AG04450 (cell line): ENCODE results near the gene CHRNA9. TPM values are rescaled to one million over a fixed set of nuclear protein-coding genes. Genes with fewer than 3 reads are reported as not detected.

Experiments used
- CTCF ChIA-PET: fragments of 300-600, 350-600 bp; formaldehyde crosslinking; extraction: SDS; loops from one replicate; lab custom pipeline; 2022; ENCODE audit warnings: antibody characterized with exemption, inconsistent platforms; lab: Charles Lee
- POLR2A ChIA-PET: fragments of 350-600 bp; formaldehyde crosslinking; extraction: SDS; loops from one replicate; lab custom pipeline; 2021; ENCODE audit warnings: antibody characterized with exemption, inconsistent platforms; lab: Yijun Ruan, JAX
- DNase-seq: peaks from one replicate; pipeline ENCODE4 v3.0.0-alpha.2; 2011; ENCODE audit warnings: low read depth, low spot score
- H3K27ac ChIP-seq: one replicate; pipeline ENCODE4 v1.5.1; 2012; ENCODE audit warnings: low read depth, low read length, control low read depth
- H3K27me3 ChIP-seq: one replicate; pipeline ENCODE4 v1.6.0; 2012; ENCODE audit warnings: low read length; ENCODE audit not compliant: control insufficient read depth, insufficient read depth
- H3K4me3 ChIP-seq: 2 replicates; pipeline ENCODE4 v1.5.1; 2011; ENCODE audit warnings: mild to moderate bottlenecking, low read depth, low read length, control low read depth
- H3K9me3 ChIP-seq: 2 replicates; pipeline ENCODE4 v1.5.1; 2012; ENCODE audit warnings: low read length; ENCODE audit not compliant: control insufficient read depth, insufficient read depth
- polyA plus RNA-seq: library from polyadenylated mRNA; depleted of rRNA; stranded (reverse); fragments of >200 nt; gene quantifications from 2 replicates; pipeline ENCODE4 v1.2.3, GENCODE V29; 2011
- TF ChIP-seq, protein P1 (sequence below): IDR thresholded peaks from 2 replicates; pipeline ENCODE4 v1.5.1; 2011; ENCODE audit warnings: low read depth, low read length, control low read depth, inconsistent platforms

CHRNA9 gene
- polyA plus RNA-seq, 1 experiment: 0.07 TPM

GRCh38 chr4:40328383-40328782 is 6.8 kb upstream of the CHRNA9 start:
- Histone ChIP-seq H3K27me3 (no peaks in the 10 kb centered on the region), H3K9me3 (no peaks in the 10 kb centered on the region), H3K4me3 (no peak overlapping the region), H3K27ac (no peak overlapping the region)
- TF ChIP-seq, protein P1, sequence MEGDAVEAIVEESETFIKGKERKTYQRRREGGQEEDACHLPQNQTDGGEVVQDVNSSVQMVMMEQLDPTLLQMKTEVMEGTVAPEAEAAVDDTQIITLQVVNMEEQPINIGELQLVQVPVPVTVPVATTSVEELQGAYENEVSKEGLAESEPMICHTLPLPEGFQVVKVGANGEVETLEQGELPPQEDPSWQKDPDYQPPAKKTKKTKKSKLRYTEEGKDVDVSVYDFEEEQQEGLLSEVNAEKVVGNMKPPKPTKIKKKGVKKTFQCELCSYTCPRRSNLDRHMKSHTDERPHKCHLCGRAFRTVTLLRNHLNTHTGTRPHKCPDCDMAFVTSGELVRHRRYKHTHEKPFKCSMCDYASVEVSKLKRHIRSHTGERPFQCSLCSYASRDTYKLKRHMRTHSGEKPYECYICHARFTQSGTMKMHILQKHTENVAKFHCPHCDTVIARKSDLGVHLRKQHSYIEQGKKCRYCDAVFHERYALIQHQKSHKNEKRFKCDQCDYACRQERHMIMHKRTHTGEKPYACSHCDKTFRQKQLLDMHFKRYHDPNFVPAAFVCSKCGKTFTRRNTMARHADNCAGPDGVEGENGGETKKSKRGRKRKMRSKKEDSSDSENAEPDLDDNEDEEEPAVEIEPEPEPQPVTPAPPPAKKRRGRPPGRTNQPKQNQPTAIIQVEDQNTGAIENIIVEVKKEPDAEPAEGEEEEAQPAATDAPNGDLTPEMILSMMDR: no peak
- no peak for DNase-seq
- ChIA-PET POLR2A (interaction anchor here (0.5 kb wide), 1 partner anchor 12 kb away, joined by 5 read pairs; no protein-coding TSS in a partner anchor), CTCF (interaction anchor here (2.4 kb wide), 1 partner anchor 12 kb away, joined by 6 read pairs; no protein-coding TSS in a partner anchor)

DNA sequence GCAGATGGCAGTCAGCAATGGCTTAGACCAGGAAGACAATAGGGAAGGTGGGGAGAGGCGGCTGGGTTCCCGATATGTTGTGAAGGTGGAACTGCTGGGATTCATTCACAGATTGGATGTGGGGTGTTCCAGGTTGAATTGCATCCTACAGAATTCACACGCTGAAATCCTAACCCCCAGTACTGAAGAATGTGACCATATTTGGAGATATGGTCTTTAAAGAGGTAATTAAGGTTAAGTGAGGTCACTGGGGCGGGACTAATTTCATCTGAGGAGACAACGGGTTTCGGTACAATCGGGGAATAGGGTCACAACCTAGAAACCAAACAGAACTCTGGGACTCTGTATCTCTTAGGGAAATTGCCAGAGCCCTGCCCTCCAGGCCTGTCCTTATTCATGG is 5.3 kb upstream of the CHRNA9 start:
- POLR2A ChIA-PET: no interaction called here
- TF ChIP-seq, protein P1: no peak
- CTCF ChIA-PET: interaction anchor here (2.4 kb wide), 1 partner anchor 13 kb away, joined by 6 read pairs; no protein-coding TSS in a partner anchor
- H3K27me3 ChIP-seq: no peaks in the 10 kb centered on the region
- no peak for DNase-seq
- no peak overlapping the region for H3K4me3 ChIP-seq
- no peaks in the 10 kb centered on the region for H3K9me3 ChIP-seq
- H3K27ac ChIP-seq: no peak overlapping the region

- Histone ChIP-seq H3K27ac (no peak overlapping the region), H3K4me3 (no peak overlapping the region), H3K9me3 (no peaks in the 10 kb centered on the region), H3K27me3 (no peaks in the 10 kb centered on the region)
- ChIA-PET CTCF (interaction anchor here (1.7 kb wide), 1 partner anchor 14 kb away, joined by 12 read pairs; no protein-coding TSS in a partner anchor), POLR2A (no interaction called here)
- DNase-seq: no peak
- TF ChIP-seq, protein P1: no peak
Observed at GRCh38 chr4:40330536-40330935, 4.6 kb upstream of the CHRNA9 start.

- Histone ChIP-seq H3K9me3 (no peaks in the 10 kb centered on the region), H3K4me3 (no peak overlapping the region), H3K27me3 (no peaks in the 10 kb centered on the region), H3K27ac (no peak overlapping the region)
- CTCF ChIA-PET: interaction anchor here (0.5 to 1.7 kb wide), 2 partner anchors 14 to 20 kb away, joined by 3 to 12 read pairs; no protein-coding TSS in a partner anchor
- no peak for DNase-seq
- POLR2A ChIA-PET: interaction anchor here (1.0 kb wide), 1 partner anchor 342 kb away, joined by 3 read pairs; no protein-coding TSS in a partner anchor
- TF ChIP-seq, protein P1: no peak
Observed at GRCh38 chr4:40331101-40331745, 3.9 kb upstream of the CHRNA9 start.

- DNase-seq: no peak
- Histone ChIP-seq H3K4me3 (no peak overlapping the region), H3K9me3 (no peaks in the 10 kb centered on the region), H3K27ac (no peak overlapping the region), H3K27me3 (no peaks in the 10 kb centered on the region)
- ChIA-PET CTCF (interaction anchor here (0.5 to 1.7 kb wide), 3 partner anchors 15 to 125 kb away, joined by 3 to 12 read pairs (median 3); no protein-coding TSS in a partner anchor), POLR2A (interaction anchor here (1.0 kb wide), 1 partner anchor 341 kb away, joined by 3 read pairs; no protein-coding TSS in a partner anchor)
- TF ChIP-seq, protein P1: no peak
Observed at GRCh38 chr4:40331961-40332360, 3.2 kb upstream of the CHRNA9 start.
